IgD-negative memory B cell (primary cell): Measurements from ENCODE around the gene QPCT. TPM values are rescaled to one million over a fixed set of nuclear protein-coding genes. Genes with fewer than 3 reads are reported as not detected.
"Not testable (repeated sequence)": the region's sequence is repeated elsewhere in the genome, so short reads cannot be mapped to it uniquely, and the experiment has no call there.

Experiments
- H3K27ac Mint-ChIP-seq, 3 donors: one replicate each; pipeline ENCODE4 v1.8.0; 2020 to 2022; ENCODE audit warnings: mild to moderate bottlenecking in 3 of 3, mixed read lengths in 3 of 3, moderate library complexity in 1 of 3
- H3K27me3 Mint-ChIP-seq: one replicate; pipeline ENCODE4 v1.8.0; 2021; ENCODE audit warnings: mixed read lengths
- H3K36me3 Mint-ChIP-seq: one replicate; pipeline ENCODE4 v1.8.0; 2020; ENCODE audit warnings: mild to moderate bottlenecking, mixed read lengths
- H3K4me1 Mint-ChIP-seq, 3 donors: one replicate each; pipeline ENCODE4 v1.8.0; 2020 to 2022; ENCODE audit warnings: mixed read lengths in 3 of 3, mild to moderate bottlenecking in 1 of 3
- H3K4me3 Mint-ChIP-seq, 4 donors: one replicate each; pipeline ENCODE4 v1.8.0; 2020 to 2022; ENCODE audit warnings: mild to moderate bottlenecking in 4 of 4, mixed read lengths in 4 of 4, moderate library complexity in 3 of 4
- H3K9me3 Mint-ChIP-seq, 3 donors: one replicate each; pipeline ENCODE4 v1.8.0; 2020 to 2021; ENCODE audit warnings: mixed read lengths in 3 of 3, mild to moderate bottlenecking in 1 of 3
- polyA plus RNA-seq: library from polyadenylated mRNA; unstranded; fragments of 300-500 nt; fragmentation: Illumina TruSeq; gene quantifications from one replicate; pipeline ENCODE4 v1.2.3, GENCODE V29; 2021

The QPCT gene
- polyA plus RNA-seq, 1 donor from 2014 or later, result 1.8 TPM

- Mint-ChIP-seq H3K4me1 (peaks cover under 1 to 2% (median 1%) of the 10 kb centered on the region in 3 donors), H3K4me3 (no peak overlapping the region), H3K27ac (no peak overlapping the region), H3K27me3 (peaks cover 8% of the 10 kb centered on the region), H3K36me3 (peaks cover 1% of the 10 kb centered on the region), H3K9me3 (no peaks in the 10 kb centered on the region)
Measured at GRCh38 chr2:37361216-37361815, 16.9 kb downstream of the QPCT start.

GRCh38 chr2:37361994-37362698 lies 17.7 kb downstream of the QPCT start:
- H3K4me1 Mint-ChIP-seq, result peaks cover 4 to 8% (median 7%) of the 10 kb centered on the region in 3 donors
- H3K36me3 Mint-ChIP-seq, result peaks cover 1% of the 10 kb centered on the region
- no peak overlapping the region for H3K4me3 Mint-ChIP-seq
- H3K27ac Mint-ChIP-seq, result no peak overlapping the region
- peaks cover 7% of the 10 kb centered on the region for H3K27me3 Mint-ChIP-seq
- H3K9me3 Mint-ChIP-seq, result no peaks in the 10 kb centered on the region

- Mint-ChIP-seq H3K27me3 (peaks cover 3% of the 10 kb centered on the region), H3K9me3 (no peaks in the 10 kb centered on the region), H3K36me3 (no peaks in the 10 kb centered on the region), H3K4me3 (no peak overlapping the region), H3K4me1 (peaks cover 4 to 9% (median 7%) of the 10 kb centered on the region in 3 donors), H3K27ac (no peak overlapping the region)
Measured at GRCh38 chr2:37364351-37364750, 19.9 kb downstream of the QPCT start.

DNA sequence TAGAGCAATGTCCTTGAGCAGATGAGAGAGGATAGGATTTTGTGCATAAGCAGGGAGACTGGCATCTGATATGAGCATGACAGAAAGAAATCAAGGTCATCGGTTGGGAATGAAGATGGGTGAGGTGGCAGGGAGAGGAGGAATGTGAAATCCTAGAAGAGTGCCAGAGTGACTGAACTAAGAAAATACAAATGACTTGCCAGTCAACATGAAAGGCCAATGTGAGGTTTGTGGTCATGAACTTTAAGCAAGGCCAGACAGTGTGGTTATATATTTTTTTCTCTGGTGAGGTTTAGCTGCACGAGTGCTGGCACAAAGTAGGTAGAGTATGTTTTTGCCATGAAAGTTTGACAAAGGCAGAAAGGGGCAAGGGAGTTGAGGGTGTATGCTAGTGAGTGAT lies 21.2 kb downstream of the QPCT start:
- H3K27ac Mint-ChIP-seq, result no peak overlapping the region
- H3K9me3 Mint-ChIP-seq, result no peaks in the 10 kb centered on the region
- H3K27me3 Mint-ChIP-seq, result peaks cover 3% of the 10 kb centered on the region
- H3K36me3 Mint-ChIP-seq, result no peaks in the 10 kb centered on the region
- H3K4me1 Mint-ChIP-seq, result peaks cover 4 to 9% (median 7%) of the 10 kb centered on the region in 3 donors
- H3K4me3 Mint-ChIP-seq, result no peak overlapping the region

DNA sequence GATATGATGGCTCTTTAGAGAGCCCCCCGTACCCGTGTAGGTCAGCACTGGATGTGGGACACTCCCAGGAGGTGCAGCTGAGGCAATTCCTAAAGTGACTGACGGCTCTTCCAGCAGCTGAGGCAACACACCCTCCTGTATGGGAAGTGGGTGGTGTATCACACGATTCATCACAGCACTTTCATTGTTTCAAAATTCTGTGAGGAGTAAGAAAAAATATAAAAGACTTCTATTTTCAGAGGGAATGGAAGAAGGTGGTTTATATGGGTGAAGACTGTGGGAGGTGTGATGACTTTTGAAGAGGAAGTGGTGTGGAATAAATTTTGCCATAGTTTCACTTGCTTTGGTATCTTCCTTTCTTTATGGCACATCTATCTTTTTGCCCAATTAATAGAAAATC lies 22.3 kb downstream of the QPCT start:
- peak overlapping the region in 1 of 4 donors; percentile 32 for H3K4me3 Mint-ChIP-seq
- no peaks in the 10 kb centered on the region for H3K9me3 Mint-ChIP-seq
- peaks cover 3% of the 10 kb centered on the region for H3K27me3 Mint-ChIP-seq
- no peaks in the 10 kb centered on the region for H3K36me3 Mint-ChIP-seq
- H3K4me1 Mint-ChIP-seq, result peaks cover 4 to 9% (median 7%) of the 10 kb centered on the region in 3 donors
- no peak overlapping the region for H3K27ac Mint-ChIP-seq

GRCh38 chr2:37367310-37367709 lies 22.9 kb downstream of the QPCT start:
- H3K36me3 Mint-ChIP-seq, result no peaks in the 10 kb centered on the region
- H3K27me3 Mint-ChIP-seq, result peaks cover 6% of the 10 kb centered on the region
- H3K4me3 Mint-ChIP-seq, result no peak overlapping the region
- no peak overlapping the region for H3K27ac Mint-ChIP-seq
- H3K4me1 Mint-ChIP-seq, result peaks cover 4 to 9% (median 7%) of the 10 kb centered on the region in 3 donors
- no peaks in the 10 kb centered on the region for H3K9me3 Mint-ChIP-seq

GRCh38 chr2:37367984-37368383 lies 23.6 kb downstream of the QPCT start:
- H3K27ac Mint-ChIP-seq, result no peak overlapping the region
- H3K4me1 Mint-ChIP-seq, result peaks cover 4 to 9% (median 7%) of the 10 kb centered on the region in 3 donors
- H3K9me3 Mint-ChIP-seq, result no peaks in the 10 kb centered on the region
- H3K4me3 Mint-ChIP-seq, result peak overlapping the region in 1 of 4 donors; percentile 30
- peaks cover 4% of the 10 kb centered on the region for H3K27me3 Mint-ChIP-seq
- H3K36me3 Mint-ChIP-seq, result peaks cover 1% of the 10 kb centered on the region

DNA sequence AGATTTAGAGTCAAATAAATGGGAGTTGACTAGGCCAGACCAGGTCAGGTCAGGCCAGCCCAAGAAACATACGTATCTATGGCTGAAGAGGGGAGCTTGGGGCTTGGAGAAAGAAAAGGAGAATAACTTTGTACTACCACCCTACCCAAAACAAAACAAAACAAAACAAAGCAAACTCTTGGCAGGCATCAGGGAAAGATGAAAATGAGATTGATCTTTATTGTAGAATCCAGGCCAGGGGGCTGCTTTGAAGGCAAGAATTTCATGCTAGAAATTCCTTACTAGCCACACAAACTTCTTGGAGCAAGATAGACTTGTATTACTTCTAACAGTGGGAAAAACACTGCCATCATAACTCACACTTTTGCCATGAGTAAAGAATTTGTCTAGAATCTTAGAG lies 26.2 kb downstream of the QPCT start:
- no peak overlapping the region for H3K27ac Mint-ChIP-seq
- peaks cover 10 to 14% (median 10%) of the 10 kb centered on the region in 3 donors for H3K4me1 Mint-ChIP-seq
- H3K9me3 Mint-ChIP-seq, result no peaks in the 10 kb centered on the region
- peaks cover 1% of the 10 kb centered on the region for H3K36me3 Mint-ChIP-seq
- no peak overlapping the region for H3K4me3 Mint-ChIP-seq
- H3K27me3 Mint-ChIP-seq, result peaks cover 4% of the 10 kb centered on the region

- H3K36me3 Mint-ChIP-seq, result peaks cover 1% of the 10 kb centered on the region
- H3K4me3 Mint-ChIP-seq, result no peak overlapping the region
- H3K9me3 Mint-ChIP-seq, result no peaks in the 10 kb centered on the region
- H3K27me3 Mint-ChIP-seq, result peaks cover 3% of the 10 kb centered on the region
- H3K27ac Mint-ChIP-seq, result no peak overlapping the region
- peaks cover 18 to 21% (median 19%) of the 10 kb centered on the region in 3 donors for H3K4me1 Mint-ChIP-seq
Measured at GRCh38 chr2:37372000-37372399, 27.6 kb downstream of the QPCT start.

DNA sequence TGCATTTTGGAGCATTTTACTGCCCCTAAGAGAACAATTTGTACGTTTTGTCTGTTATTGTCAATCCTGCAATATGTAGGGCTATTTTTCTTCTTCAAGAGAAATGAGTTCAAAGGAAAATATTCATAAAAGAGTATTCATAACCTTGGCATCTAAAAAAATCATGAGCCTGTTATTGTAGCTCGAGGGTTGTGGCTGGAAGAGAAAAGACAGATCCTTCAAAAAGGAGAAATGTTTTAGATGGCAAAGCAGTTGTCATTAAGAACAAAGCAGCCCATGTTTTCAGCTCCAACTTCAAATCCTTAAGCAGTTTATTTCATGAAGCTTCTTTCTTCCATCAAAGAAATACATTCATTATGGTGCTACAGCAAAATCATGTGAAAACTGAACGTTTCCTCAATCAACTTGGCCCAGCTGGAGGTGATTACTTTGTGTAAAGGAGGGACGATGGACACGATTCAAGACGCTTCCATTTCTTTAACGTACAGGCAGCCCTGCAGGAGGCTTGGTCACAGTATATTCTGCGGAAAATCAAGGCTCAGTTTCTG lies 31.4 kb downstream of the QPCT start:
- peaks cover 3% of the 10 kb centered on the region for H3K27me3 Mint-ChIP-seq
- peaks cover 1% of the 10 kb centered on the region for H3K36me3 Mint-ChIP-seq
- H3K27ac Mint-ChIP-seq, result peak overlapping the region; percentile 73 to 84 (median 82)

GRCh38 chr2:37376421-37377186 lies 32.2 kb downstream of the QPCT start:
- Mint-ChIP-seq H3K4me1 (peaks cover 30 to 35% (median 32%) of the 10 kb centered on the region in 3 donors), H3K4me3 (peak overlapping the region; percentile 72 to 92 (median 82)), H3K27ac (peak overlapping the region; percentile 73 to 88 (median 84)), H3K27me3 (peaks cover 3% of the 10 kb centered on the region), H3K36me3 (peaks cover 1% of the 10 kb centered on the region), H3K9me3 (no peaks in the 10 kb centered on the region)

More for the DNA sequence above, 31.4 kb downstream of the QPCT start:
- Mint-ChIP-seq H3K9me3 (no peaks in the 10 kb centered on the region), H3K4me1 (peaks cover 30 to 35% (median 32%) of the 10 kb centered on the region in 3 donors), H3K4me3 (peak overlapping the region; percentile 72 to 92 (median 82))

- Mint-ChIP-seq H3K27ac (peak overlapping the region in 1 of 3 donors; percentile 84), H3K27me3 (no peaks in the 10 kb centered on the region), H3K4me1 (peaks cover 30 to 35% (median 32%) of the 10 kb centered on the region in 3 donors), H3K36me3 (peaks cover 1% of the 10 kb centered on the region), H3K4me3 (peak overlapping the region in 1 of 4 donors; percentile 80), H3K9me3 (no peaks in the 10 kb centered on the region)
Measured at GRCh38 chr2:37377187-37377532, 32.7 kb downstream of the QPCT start.

DNA sequence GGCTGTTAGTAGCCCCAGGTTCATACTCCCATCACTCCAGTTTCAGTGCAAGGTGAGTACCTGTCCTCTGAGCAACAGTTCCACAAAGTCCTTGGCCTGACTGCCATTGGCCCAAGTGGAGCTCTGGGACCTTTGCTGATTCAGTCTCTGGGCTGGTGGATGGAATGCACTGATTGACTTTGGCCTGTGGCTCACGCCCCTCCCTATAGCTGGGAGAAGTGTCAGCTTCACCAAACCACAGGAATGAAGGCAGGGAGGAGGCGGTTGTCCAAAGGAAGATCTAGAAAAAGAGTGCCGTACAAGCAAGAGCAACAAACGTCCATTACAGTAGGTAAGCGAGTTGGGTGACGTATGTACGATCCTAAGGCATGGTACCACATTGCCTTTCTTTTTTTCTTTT lies 34.0 kb downstream of the QPCT start:
- no peaks in the 10 kb centered on the region for H3K36me3 Mint-ChIP-seq
- no peaks in the 10 kb centered on the region for H3K9me3 Mint-ChIP-seq
- H3K27me3 Mint-ChIP-seq, result no peaks in the 10 kb centered on the region
- H3K4me3 Mint-ChIP-seq, result no peak overlapping the region
- H3K27ac Mint-ChIP-seq, result peak overlapping the region in 1 of 3 donors; percentile 18
- peaks cover 30 to 35% (median 32%) of the 10 kb centered on the region in 3 donors for H3K4me1 Mint-ChIP-seq

GRCh38 chr2:37379881-37380296 lies 35.5 kb downstream of the QPCT start:
- Mint-ChIP-seq H3K27ac (peak overlapping the region in 1 of 3 donors; percentile 25), H3K4me1 (peaks cover 29 to 34% (median 30%) of the 10 kb centered on the region in 3 donors), H3K4me3 (peak overlapping the region in 1 of 4 donors; percentile 59), H3K9me3 (no peaks in the 10 kb centered on the region), H3K36me3 (no peaks in the 10 kb centered on the region), H3K27me3 (no peaks in the 10 kb centered on the region)

- H3K27me3 Mint-ChIP-seq, H3K36me3 Mint-ChIP-seq, H3K9me3 Mint-ChIP-seq, H3K27ac Mint-ChIP-seq, H3K4me3 Mint-ChIP-seq: not testable (repeated sequence)
- peaks cover 25 to 29% (median 26%) of the 10 kb centered on the region in 3 donors for H3K4me1 Mint-ChIP-seq
Measured at GRCh38 chr2:37380787-37381186, 36.4 kb downstream of the QPCT start.
